ENCODE data around the gene PTCH1.

Gene PTCH1

GRCh38 chr9:95516734-95517558, at the start of gene PTCH1:
Gene PTCH1 (minus strand): TSS chr9:95516971.
- DNase-seq, result peak; percentile 44 to 56

GRCh38 chr9:95565982-95566381, 49.2 kb upstream of the PTCH1 start:
- DNase-seq, result no peak

DNA sequence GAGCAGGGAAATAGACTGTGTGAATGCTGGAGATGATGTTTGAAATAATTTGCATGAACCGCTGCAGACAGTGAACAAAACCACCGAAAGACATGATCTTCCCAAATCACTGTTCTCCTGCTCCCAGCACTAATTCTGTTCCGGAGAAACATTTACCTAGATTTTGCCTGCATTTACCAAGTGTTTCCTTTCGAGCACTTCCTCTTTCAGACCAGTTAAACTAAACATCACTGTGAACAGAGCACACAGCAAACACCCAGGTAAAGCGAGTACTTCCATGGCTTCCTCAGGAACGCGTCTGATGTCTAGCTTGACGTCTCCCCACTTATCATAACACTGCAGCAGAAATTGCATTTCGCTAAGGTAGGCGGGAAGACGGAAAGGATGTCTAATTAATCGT, 45.1 kb upstream of the PTCH1 start:
- no peak for DNase-seq

DNA sequence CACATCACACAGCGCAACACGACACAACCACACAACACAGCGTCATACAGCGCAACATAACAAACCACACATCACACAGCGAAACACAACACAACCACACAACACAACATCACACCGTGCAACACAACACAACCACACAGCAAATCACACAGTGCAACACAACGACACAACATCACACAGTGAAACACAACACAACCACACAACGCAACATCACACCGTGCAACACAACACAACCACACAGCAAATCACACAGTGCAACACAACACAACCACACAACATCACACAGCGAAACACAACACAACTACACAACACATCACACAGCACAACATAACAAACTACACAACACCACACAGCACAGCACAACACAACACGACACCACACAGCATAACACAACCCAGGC, 40.4 kb upstream of the PTCH1 start:
- no peak for DNase-seq

- DNase-seq, result no peak
These were observed 39.8 kb upstream of the PTCH1 start for GRCh38 chr9:95556521-95556920.

- DNase-seq, result peak in 1 of 2 experiments; percentile 20
These were observed 36.2 kb upstream of the PTCH1 start for GRCh38 chr9:95552814-95553546.

- DNase-seq, result no peak
These were observed 35.5 kb upstream of the PTCH1 start for GRCh38 chr9:95552255-95552654.

GRCh38 chr9:95551406-95551805, 34.6 kb upstream of the PTCH1 start:
- no peak for DNase-seq

- DNase-seq, result no peak
These were observed 29.2 kb upstream of the PTCH1 start for GRCh38 chr9:95545831-95546567.

DNA sequence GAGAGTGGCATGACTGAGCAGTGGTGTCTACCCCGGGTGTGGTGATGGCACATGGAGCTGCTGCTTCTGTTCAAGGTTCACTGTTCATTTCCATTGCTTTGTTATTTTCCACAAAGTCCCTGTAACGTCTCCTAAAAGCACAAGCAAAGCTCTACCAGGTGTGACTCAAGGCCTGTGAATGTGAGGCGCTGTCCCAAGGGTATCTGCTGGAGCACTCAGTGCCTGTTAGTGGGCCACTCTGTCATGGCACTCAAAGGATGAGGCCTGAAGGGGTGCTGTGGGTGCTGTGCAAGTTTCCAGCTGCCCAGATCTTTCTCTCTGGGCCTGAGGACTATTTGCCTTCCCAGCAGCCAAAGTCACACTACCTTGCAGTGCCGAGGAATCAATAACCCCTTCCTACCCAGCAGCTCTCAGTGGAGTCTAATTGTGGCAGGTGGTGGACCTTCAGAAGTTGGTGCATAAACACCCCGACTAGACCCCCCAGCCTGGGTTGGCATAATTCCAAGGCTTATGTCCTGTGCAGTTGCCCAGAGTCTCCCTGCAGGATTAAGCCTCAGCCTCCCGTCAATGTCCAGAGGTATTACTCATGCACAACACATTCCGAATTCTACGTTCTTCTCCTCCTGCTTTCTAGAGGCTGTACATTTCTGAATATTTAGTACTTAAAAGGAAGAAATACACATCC, 17.4 kb upstream of the PTCH1 start:
- no peak for DNase-seq

GRCh38 chr9:95529910-95530309, 13.1 kb upstream of the PTCH1 start:
- DNase-seq, result no peak

- DNase-seq, result no peak
These were observed 12.2 kb upstream of the PTCH1 start for GRCh38 chr9:95528908-95529502.

GRCh38 chr9:95522871-95523370, 6.2 kb upstream of the PTCH1 start:
- no peak for DNase-seq

DNA sequence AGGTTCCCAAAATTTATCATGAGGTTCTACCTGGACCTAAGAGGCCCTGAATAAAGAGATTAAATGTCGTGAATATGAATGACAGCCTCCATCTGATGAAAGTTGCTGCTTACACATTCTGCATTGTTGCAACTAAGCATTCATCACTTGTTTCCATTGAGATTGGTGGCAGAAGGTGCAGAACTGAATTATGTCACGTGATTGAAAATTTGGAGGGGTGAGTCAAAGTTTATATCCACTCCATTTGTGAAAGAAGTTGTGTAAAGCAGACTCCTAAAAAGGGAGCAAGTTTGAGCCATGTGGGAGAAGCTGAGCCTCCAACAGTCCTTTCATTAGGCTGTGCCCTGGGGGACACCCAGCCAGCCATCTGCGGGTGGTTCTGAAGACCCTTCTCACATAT, 4.9 kb upstream of the PTCH1 start:
- DNase-seq, result no peak

DNA sequence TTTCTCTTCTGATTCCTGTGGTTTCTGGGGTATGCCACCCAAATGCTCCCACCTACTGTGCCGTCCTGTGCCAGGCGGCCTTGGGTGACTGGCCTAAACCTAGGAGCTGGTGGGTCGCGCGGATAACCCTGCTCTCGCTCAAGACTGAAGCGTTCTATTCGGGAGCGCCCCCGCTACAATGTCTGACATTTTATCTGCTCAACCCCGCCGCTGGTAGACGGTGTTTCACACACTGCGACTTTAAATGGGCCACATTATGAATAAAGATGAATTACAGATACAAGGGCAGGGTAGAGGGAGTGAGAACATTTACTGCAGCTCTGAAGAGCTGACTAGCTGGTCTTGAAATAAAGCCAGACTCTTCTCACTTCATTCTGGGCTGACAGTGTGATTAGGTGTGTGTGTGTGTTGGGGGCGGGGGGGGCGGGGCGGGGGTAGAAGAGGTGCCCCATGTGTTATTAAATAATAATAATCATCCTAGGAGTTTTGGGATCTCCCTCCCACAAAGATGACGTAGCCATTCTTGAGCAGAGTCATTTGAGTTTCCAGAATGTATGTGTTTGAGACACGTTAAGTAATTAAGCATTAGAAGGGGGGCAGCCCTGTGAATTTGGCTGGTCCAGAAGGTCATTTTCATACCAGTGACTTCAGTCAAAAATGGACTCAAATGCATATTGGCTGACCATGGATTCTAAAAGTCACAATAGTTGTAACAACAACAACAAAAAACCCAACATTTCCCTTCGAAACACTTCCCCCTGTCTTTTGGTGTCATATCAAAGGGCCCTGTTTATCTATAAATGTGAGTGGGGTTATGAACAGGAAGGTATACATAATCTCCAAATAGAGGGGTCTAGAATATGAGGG, 1.0 kb upstream of the PTCH1 start:
- no peak for DNase-seq

DNA sequence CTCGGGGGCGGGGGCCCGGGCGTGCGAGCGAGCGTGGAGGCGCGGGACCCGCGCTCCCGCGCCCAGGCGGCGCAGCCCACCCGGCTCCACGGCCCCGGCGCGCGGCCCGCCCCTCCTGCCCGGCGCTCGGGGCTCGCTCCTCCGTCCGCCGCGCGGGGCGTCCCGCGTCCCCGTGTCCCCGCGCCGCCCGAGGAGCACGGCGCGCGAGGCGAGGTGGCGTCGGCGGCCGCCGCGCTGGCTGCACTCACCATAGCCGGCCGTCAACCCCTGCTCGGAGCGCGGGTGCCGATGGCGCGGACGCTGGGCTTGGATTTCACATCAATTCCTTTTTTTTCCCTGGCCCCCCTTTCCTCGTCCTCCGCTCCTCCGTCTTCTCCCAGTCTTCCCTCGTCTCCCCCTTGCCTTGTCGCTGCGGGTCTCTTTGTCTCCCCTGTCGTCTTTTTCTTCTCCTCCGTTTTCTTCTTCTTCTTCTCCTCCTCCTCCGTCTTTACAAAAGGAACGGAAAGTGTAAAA, 494 bp downstream of the PTCH1 start:
- DNase-seq, result no peak

DNA sequence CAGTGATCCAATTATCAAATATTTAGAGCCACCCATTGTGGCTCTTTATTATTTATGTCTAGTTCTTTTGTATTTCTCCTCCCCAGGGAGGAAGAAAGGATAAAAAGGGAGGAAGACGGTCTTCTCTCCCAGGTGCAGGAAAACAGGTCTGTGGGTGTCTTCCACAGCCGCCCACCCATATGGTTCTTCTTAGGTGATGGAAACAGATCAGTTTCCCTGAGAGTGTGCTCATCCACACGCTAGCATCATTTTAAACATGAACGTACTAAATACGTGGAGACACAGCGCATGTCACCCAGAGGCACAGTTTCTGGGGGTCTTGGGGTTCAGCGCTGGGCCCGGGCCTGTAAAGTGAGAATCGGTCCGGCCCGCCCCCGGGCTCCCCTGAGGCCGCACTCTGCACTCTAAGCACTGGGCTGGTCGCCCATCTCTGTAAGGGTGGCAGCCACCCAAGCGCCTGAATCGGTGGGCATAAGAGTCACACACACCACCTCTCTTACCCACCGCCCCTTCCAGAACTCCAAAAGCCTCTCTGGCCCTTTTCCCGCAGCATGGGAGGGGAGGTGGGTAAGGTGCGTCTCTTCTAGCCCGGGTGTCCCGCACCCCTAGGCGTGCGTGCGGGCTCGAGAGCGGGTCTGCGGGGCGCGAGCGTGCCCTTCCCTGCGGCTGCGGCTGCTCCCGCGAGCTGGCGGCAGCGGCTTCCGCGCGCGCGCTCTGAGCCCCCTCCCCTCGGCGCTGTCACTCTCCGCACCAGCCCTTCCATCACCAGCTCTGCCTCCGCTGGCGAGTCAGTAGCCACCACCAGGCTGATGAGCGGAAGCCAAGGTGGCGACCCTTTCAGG, 1.3 kb downstream of the PTCH1 start:
- peak; percentile 33 to 51 for DNase-seq

DNA sequence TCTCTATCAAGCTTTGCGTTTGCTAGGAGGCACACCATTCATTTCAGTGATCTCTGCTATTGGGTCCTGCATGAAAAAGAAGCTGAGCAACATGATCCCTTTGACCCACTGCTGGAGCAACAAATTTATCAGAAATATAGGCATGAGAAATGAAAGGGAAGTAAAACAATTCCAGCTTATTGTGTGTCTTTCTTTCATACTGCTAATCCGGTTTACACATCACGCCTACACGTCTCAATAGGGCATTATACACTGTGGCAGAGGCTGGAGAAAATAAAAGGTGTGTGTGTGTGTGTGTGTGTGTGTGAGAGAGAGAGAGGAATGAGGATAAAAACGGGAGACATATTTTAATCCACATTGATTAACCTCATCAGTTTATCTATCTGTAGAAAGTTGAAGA, 2.4 kb downstream of the PTCH1 start:
- DNase-seq, result no peak

DNA sequence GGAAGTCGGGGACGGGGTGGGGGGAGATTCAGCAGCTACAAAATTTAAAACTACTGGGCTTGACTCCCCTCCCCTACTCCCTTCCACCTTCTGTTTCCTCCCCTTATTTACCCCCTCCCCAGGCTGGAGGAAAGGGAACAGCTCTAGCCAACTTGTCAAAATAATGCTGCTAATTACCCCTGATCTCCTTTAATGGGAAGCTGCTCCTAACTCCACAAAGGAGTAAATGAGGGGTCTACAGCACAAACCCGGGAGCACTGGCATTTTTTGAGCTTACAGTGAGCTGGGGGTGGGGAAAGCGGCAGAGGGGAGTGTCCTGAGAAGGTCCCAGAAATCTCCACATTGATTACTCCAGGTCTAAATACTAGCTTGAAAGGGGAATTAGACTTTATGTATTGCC, 3.1 kb downstream of the PTCH1 start:
- no peak for DNase-seq

GRCh38 chr9:95512709-95513095, 4.1 kb downstream of the PTCH1 start:
- DNase-seq, result no peak

Data from activated CD4-positive, alpha-beta T cell treated with anti-CD3 and anti-CD28 coated beads, Interleukin-2, amount 50 U/mL, for 48 hours (primary cell).